GM18505 (cell line): ENCODE results near the gene PCNX4.

Source experiments
- ATAC-seq: cut with Tn5 transposase; IDR thresholded peaks from one replicate; pipeline ENCODE4 v1.9.1; 2021; ENCODE audit not compliant: unreplicated experiment
- POLR2A ChIP-seq: IDR thresholded peaks from 4 replicates; pipeline ENCODE4 v1.6.1; 2011; ENCODE audit warnings: borderline replicate concordance; ENCODE audit not compliant: insufficient read depth, insufficient read length; ENCODE audit errors: extremely low read depth

Gene PCNX4

GRCh38 chr14:60211153-60211552 is 119.4 kb downstream of the PCNX4 start:
- ATAC-seq: no peak

GRCh38 chr14:60212503-60213371 is 121.0 kb downstream of the PCNX4 start:
- peak; percentile 66 for TF ChIP-seq POLR2A
- ATAC-seq: peak; percentile 95

More at GRCh38 chr14:60211153-60211552, 119.4 kb downstream of the PCNX4 start:
- TF ChIP-seq POLR2A: no peak

GRCh38 chr14:60214003-60214402 is 122.3 kb downstream of the PCNX4 start:
- TF ChIP-seq POLR2A: no peak
- no peak for ATAC-seq

GRCh38 chr14:60214415-60215126 is 122.8 kb downstream of the PCNX4 start:
- no peak for TF ChIP-seq POLR2A
- ATAC-seq: no peak

- TF ChIP-seq POLR2A: no peak
- no peak for ATAC-seq
Measured at GRCh38 chr14:60215127-60215444, 123.4 kb downstream of the PCNX4 start.

GRCh38 chr14:60215520-60216420 is 124.0 kb downstream of the PCNX4 start:
- ATAC-seq: no peak
- TF ChIP-seq POLR2A: no peak

- ATAC-seq: no peak
- no peak for TF ChIP-seq POLR2A
Measured at GRCh38 chr14:60217713-60218112, 126.0 kb downstream of the PCNX4 start.
